ENCODE measurements around the gene CD36. TPM values are rescaled to one million over a fixed set of nuclear protein-coding genes. Genes with fewer than 3 reads are reported as not detected.

Gene CD36
- total and polyA plus RNA-seq, 2 of the 8 experiments (the other 6 are each of a cell fraction or from before 2014, with no cell fraction given), result 0.33 to 0.60 TPM

GRCh38 chr7:80640846-80641245 is 2.4 kb downstream of the CD36 start:
- no peak overlapping the region for H3K4ac ChIP-seq (replicated peaks; ENCODE audit: insufficient read length, low read depth, low read length)
- no peak overlapping the region for H3K56ac ChIP-seq (replicated peaks; ENCODE audit: insufficient read length, low read depth, low read length)
- no peak overlapping the region for H2BK5ac ChIP-seq (ENCODE audit: low read depth, low read length)
- no peak overlapping the region for H3K4me2 ChIP-seq (ENCODE audit: insufficient read depth in 1 of 2, low read depth in 2 of 2, low read length in 2 of 2)
- FAIRE-seq (no peak), DNase-seq (ENCODE audit: low read depth in 1 of 2, low spot score in 2 of 2) (no peak)
- no peaks in the 10 kb centered on the region for H3K79me2 ChIP-seq (ENCODE audit: control insufficient read depth in 1 of 2, insufficient read depth in 2 of 2, low read length in 2 of 2)
- no peak overlapping the region for H4K5ac ChIP-seq (ENCODE audit: insufficient read length, low read depth, low read length)
- no peak overlapping the region for H3K4me3 ChIP-seq (ENCODE audit: extremely low read depth in 1 of 4, insufficient read depth in 2 of 4, low read depth in 3 of 4, low read length in 4 of 4)
- no peak overlapping the region for H2AFZ ChIP-seq (ENCODE audit: low read length)
- H4K91ac ChIP-seq (replicated peaks; ENCODE audit: insufficient read length, low read length), result no peak overlapping the region
- no peak overlapping the region for H3K14ac ChIP-seq (ENCODE audit: insufficient read length)
- H2BK12ac ChIP-seq (ENCODE audit: low read depth, low read length), result no peak overlapping the region
- no peak overlapping the region for H4K8ac ChIP-seq (ENCODE audit: extremely low read depth, insufficient read depth, low read length)
- H3K23me2 ChIP-seq (ENCODE audit: low read depth, low read length), result no peaks in the 10 kb centered on the region
- no peak overlapping the region for H2BK120ac ChIP-seq (replicated peaks; ENCODE audit: low read depth, low read length)
- H3K9me3 ChIP-seq (ENCODE audit: insufficient read depth in 2 of 2, low read depth in 1 of 2, low read length in 1 of 2), result no peaks in the 10 kb centered on the region
- H3K79me1 ChIP-seq (ENCODE audit: low read depth, low read length), result no peaks in the 10 kb centered on the region
- H3K27me3 ChIP-seq (replicated peaks in 1 of 4; ENCODE audit: control insufficient read depth in 3 of 4, extremely low read depth in 1 of 4, insufficient read depth in 3 of 4, low read length in 3 of 4), result no peaks in the 10 kb centered on the region
- H2AK5ac ChIP-seq (ENCODE audit: low read depth, low read length), result no peak overlapping the region
- 85% methylated on average over 1 of the region's 1 CpG; no CpG with 5 or more reads in 1 of the 2 experiments for WGBS, 2 experiments (ENCODE audit: extremely low coverage in 1 of 2, insufficient coverage in 1 of 2, insufficient read length in 1 of 2, insufficient replicate concordance in 2 of 2, low coverage in 1 of 2, low lambda C conversion rate in 2 of 2, missing lambda C conversion rate in 1 of 2)
- H2BK20ac ChIP-seq (ENCODE audit: low read length), result no peak overlapping the region
- POLR2A ChIA-PET (ENCODE audit: partially characterized antibody), result no interaction called here
- H3K23ac ChIP-seq (ENCODE audit: insufficient read length), result no peak overlapping the region
- CTCF ChIA-PET (ENCODE audit: partially characterized antibody), result interaction anchor here (1.4 kb wide), 1 partner anchor 17 kb away, joined by 3 read pairs; no protein-coding TSS in a partner anchor
- no peak overlapping the region for H2BK15ac ChIP-seq (ENCODE audit: low read length)
- no peak overlapping the region for H3K18ac ChIP-seq (ENCODE audit: extremely low read depth, low read length)
- H3K4me1 ChIP-seq (replicated peaks in 1 of 4; ENCODE audit: control insufficient read depth in 3 of 4, insufficient read depth in 4 of 4, low read length in 3 of 4), result no peaks in the 10 kb centered on the region
- no peak overlapping the region for H3K27ac ChIP-seq (ENCODE audit: low read depth, low read length)
- H3K9ac ChIP-seq (replicated peaks in 1 of 4; ENCODE audit: extremely low read depth in 1 of 4, low read depth in 3 of 4, low read length in 3 of 4), result no peak overlapping the region
- no peaks in the 10 kb centered on the region for H3K36me3 ChIP-seq (ENCODE audit: control insufficient read depth in 2 of 4, insufficient read depth in 4 of 4, low read length in 3 of 4)
- no peaks in the 10 kb centered on the region for H4K20me1 ChIP-seq (replicated peaks in 1 of 2; ENCODE audit: control insufficient read depth in 1 of 2, insufficient read depth in 2 of 2, low read length in 2 of 2)
- TF ChIP-seq SAP30 (IDR thresholded peaks at IDR 0.05; ENCODE audit: insufficient read depth, insufficient replicate concordance, low read length) (no peak), CBX5 (IDR thresholded peaks at IDR 0.05; ENCODE audit: low read depth, low read length) (no peak), ASH2L (IDR thresholded peaks at IDR 0.05; ENCODE audit: low read length) (no peak), SUZ12 (IDR thresholded peaks at IDR 0.05; ENCODE audit: low read length) (no peak), SIRT6 (IDR thresholded peaks at IDR 0.05; ENCODE audit: low read length) (no peak), ATF2 (IDR thresholded peaks at IDR 0.05; ENCODE audit: low read length) (no peak), SRF (IDR thresholded peaks at IDR 0.05; ENCODE audit: low read depth, low read length) (no peak), HDAC2 (IDR thresholded peaks at IDR 0.05; ENCODE audit: borderline replicate concordance in 1 of 2, low read depth in 2 of 2, low read length in 2 of 2) (no peak), CREB1 (IDR thresholded peaks at IDR 0.05) (no peak), EZH2 (IDR thresholded peaks at IDR 0.05; ENCODE audit: low read depth, low read length, severe bottlenecking) (no peak), E2F6 (IDR thresholded peaks at IDR 0.05) (no peak)

Data from H1 (cell line).